ENCODE data around the gene FRG2B.
"Not testable (repeated sequence)": the region's sequence is repeated elsewhere in the genome, so short reads cannot be mapped to it uniquely, and the experiment has no call there.

FRG2B gene

DNA sequence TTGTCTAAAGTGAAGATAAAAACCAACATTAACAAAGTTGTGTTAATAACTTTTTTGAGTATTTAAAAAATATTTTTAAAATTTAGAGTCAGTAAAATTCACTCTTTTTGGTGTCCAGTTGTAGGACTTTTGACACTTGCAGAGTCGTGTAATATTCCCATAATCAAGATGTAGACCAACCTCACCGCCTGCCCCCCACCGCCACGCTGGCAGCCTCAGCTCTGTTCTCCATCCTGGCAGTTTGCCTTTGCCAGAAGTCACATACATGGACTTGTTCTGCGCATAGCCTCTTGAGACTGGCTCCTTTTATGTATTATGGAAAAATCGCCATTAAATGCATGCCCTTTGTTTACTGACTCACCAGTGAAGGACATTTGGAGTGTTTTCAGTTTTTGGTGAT, 33.9 kb downstream of the FRG2B start:
- no peak for DNase-seq

DNA sequence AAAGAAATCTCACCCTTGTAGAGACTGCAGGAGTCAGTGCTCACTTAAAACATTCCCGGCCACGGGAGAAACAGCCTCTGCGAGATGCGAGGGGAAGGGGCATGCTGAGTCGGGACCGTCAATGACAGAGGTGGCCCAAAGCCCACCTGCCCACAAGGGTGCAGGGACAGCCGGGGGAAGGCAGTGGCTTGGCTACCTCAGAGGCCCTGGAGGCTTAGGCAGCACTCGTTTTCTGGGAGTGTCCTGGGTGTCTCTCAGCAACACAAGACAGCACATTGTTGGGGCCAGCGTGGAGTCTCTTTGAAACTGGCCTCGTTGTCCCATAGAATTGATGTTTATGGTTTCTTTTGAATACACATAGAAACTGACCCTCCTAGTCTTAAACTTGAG, 35.6 kb downstream of the FRG2B start:
- no peak for DNase-seq

DNA sequence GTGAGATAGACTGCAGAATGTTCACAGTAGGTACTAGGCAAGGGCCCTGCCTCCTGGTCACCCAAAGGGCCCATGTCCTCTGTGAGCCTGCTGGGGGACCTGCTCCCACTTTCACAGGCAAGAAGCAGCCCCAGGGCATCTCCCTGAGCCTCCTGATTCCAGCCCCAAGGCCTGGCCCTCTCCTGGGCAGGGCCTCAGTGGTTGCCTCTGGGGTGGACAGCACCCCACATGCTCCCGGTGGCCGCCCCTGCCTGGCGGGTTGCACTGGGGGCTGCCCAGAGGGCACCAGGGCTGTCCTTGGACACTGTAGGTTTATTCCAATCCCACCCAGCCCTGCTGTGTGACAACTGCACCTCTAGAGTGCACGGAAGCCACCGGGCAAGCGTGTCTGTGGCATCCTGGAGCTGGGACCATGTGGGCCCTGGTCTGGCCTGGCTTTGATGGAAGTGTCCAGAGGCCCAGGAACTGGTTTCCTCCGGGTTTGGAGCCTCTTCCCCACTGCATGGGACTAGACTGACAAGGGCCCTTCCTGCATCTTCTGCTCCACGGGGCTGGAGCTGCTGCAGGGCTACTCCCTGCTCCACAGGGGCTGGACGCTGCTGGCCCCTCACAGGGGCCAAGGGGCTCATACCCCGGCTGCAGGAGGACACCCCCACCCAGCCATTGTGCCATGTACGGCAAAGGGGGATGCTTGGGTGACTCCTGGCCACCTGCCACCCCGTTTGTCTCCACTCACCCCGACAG, 36.2 kb downstream of the FRG2B start:
- DNase-seq, result no peak

DNA sequence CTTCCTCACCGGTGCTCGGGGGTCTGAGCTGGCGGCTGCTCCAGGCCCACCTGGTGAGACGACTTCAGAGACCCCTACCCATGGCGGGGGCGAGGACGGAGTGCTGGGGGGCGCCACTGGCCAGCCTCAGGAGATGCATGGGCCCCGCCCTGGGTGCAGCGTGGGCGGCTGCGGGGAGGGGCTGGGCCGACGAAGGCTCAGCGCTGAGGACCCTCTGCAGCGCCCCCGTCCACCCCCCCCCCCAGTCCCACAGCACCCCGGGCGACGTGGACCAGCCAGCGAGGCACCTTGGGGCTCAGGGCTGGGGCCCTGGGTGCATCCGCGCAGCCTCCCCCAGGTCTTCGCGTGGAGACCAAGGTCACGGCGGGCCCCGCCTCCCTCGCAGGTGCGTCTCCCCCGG, 49.6 kb downstream of the FRG2B start:
- DNase-seq, result not testable (repeated sequence)

Data from NK-92 treated with Interleukin-12 subunit alpha and Interleukin-12 subunit beta, amount 100 ng/mL, for 24 hours (cell line).